NT2/D1 (cell line): ENCODE results near the gene MOB3B.

Experiments
- YY1 ChIP-seq: IDR thresholded peaks from 2 replicates; pipeline ENCODE4 v1.6.1; 2011; ENCODE audit not compliant: insufficient read length, insufficient read depth
- ZNF274 ChIP-seq: IDR thresholded peaks from 2 replicates; pipeline ENCODE4 v1.6.1; 2011; ENCODE audit warnings: mild to moderate bottlenecking, low read depth, low read length

DNA sequence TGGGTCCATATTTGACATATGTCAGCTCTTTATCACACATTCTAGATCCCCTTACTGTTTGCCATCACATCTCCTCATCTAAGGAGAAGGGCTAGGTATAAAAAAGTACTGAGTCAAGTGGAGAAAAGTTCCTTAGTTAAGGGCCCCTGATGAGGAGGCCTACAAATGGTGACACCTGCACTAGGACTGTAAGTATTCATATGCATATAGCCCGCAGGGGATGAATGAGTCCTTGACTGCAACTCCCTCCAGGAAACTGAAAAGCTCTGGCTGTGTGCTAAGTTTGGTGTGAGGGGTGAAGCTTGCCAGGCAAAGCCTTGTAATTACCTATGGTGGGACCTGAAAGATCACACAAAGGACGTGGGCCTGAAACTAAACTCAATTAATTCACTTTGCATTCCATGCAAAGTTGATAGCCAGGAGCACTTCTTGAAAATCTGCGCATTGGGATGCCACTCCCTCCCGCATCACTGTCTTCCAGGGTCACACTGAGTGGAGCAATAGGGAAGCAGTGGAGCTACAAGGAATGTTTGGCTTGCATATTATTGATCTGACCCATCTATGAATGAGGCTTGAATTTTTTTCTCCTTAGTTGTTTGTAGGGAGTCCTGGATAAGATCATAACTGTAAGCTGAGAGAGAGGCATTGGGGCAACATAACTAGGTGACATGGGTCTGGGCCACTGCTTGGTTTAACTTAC, 220.8 kb downstream of the MOB3B start:
- TF ChIP-seq ZNF274 (no peak), YY1 (no peak)
